HG03103 (cell line): ENCODE data around the gene S100A14.
"Not testable (repeated sequence)": the region's sequence is repeated elsewhere in the genome, so short reads cannot be mapped to it uniquely, and the experiment has no call there.

Source experiments
- ATAC-seq: cut with Tn5 transposase; IDR thresholded peaks from one replicate; pipeline ENCODE4 v1.9.1; 2021; ENCODE audit warnings: low read depth; ENCODE audit not compliant: unreplicated experiment

The S100A14 gene

GRCh38 chr1:153640213-153640612 is 24.1 kb upstream of the S100A14 start:
- not testable (repeated sequence) for ATAC-seq

GRCh38 chr1:153639280-153639679 is 23.2 kb upstream of the S100A14 start:
- ATAC-seq: no peak

- ATAC-seq: no peak
Measured at GRCh38 chr1:153638261-153638660, 22.1 kb upstream of the S100A14 start.

GRCh38 chr1:153636312-153636711 is 20.2 kb upstream of the S100A14 start:
- ATAC-seq: no peak

- ATAC-seq: no peak
Measured at GRCh38 chr1:153635872-153636271, 19.7 kb upstream of the S100A14 start.

GRCh38 chr1:153633754-153634665 is 17.9 kb upstream of the S100A14 start, which contains the start of gene CHTOP:
Gene CHTOP (plus strand): TSS chr1:153634066. CDS start chr1:153636589, 2,523 bp downstream.
- peak; percentile 75 for ATAC-seq

- no peak for ATAC-seq
Measured at GRCh38 chr1:153633161-153633753, 17.1 kb upstream of the S100A14 start.

GRCh38 chr1:153631047-153632022 is 15.2 kb upstream of the S100A14 start:
- ATAC-seq: no peak

- no peak for ATAC-seq
Measured at GRCh38 chr1:153630384-153630783, 14.3 kb upstream of the S100A14 start.

- ATAC-seq: no peak
Measured at GRCh38 chr1:153629971-153630370, 13.8 kb upstream of the S100A14 start.

GRCh38 chr1:153629343-153629665 is 13.2 kb upstream of the S100A14 start:
- ATAC-seq: no peak

GRCh38 chr1:153628638-153629342 is 12.7 kb upstream of the S100A14 start:
- ATAC-seq: no peak

GRCh38 chr1:153627715-153628626 is 11.8 kb upstream of the S100A14 start, which contains the start of gene S100A1:
Gene S100A1 (plus strand): TSS chr1:153628434. CDS start chr1:153630522, 2,088 bp downstream.
- no peak for ATAC-seq

GRCh38 chr1:153626904-153627714 is 11.0 kb upstream of the S100A14 start, which contains the start of gene S100A13:
Gene S100A13 (minus strand): TSS chr1:153627505. CDS start chr1:153626472, 1,033 bp downstream.
- no peak for ATAC-seq

- no peak for ATAC-seq
Measured at GRCh38 chr1:153626477-153626903, 10.4 kb upstream of the S100A14 start.

GRCh38 chr1:153624965-153625611 is 9.0 kb upstream of the S100A14 start:
- no peak for ATAC-seq

GRCh38 chr1:153623101-153623500 is 7.0 kb upstream of the S100A14 start:
- ATAC-seq: no peak

GRCh38 chr1:153619171-153619570 is 3.0 kb upstream of the S100A14 start:
- no peak for ATAC-seq
